ENCODE results near the gene SPRYD7.

- TF ChIP-seq CTCF (IDR thresholded peaks at IDR 0.05) (no peak), EZH2phosphoT487 (IDR thresholded peaks at IDR 0.05; ENCODE audit: borderline replicate concordance, low read depth) (no peak), MAX (IDR thresholded peaks at IDR 0.05; ENCODE audit: low read depth) (no peak), NRF1 (IDR thresholded peaks at IDR 0.05; ENCODE audit: low read depth, low read length) (no peak), TAF1 (IDR thresholded peaks at IDR 0.05; ENCODE audit: borderline replicate concordance, low read depth, low read length) (no peak)
These were observed 3.3 kb downstream of the SPRYD7 start for GRCh38 chr13:49932868-49933267.

All from SK-N-SH (cell line).